GM13977 (cell line): ENCODE data around the gene CCDC138.

Experiments used
- DNase-seq: peaks from one replicate; pipeline ENCODE4 v3.0.0; 2012; ENCODE audit warnings: low spot score
- in situ Hi-C: fragments of 300-500 bp; cut with MboI; formaldehyde crosslinking; loops from one replicate; pipeline ENCODE4 v1.12.0; 2022; ENCODE audit warnings: low sequenced_read_pairs, low pct_unique_long_range_greater_than_20kb, mixed read lengths, inconsistent platforms; ENCODE audit not compliant: unreplicated experiment
- TF ChIP-seq, protein P1 (sequence below): IDR thresholded peaks from 2 replicates; pipeline ENCODE4 v1.5.1; 2012; ENCODE audit warnings: mild to moderate bottlenecking, control low read depth; ENCODE audit not compliant: insufficient read depth; ENCODE audit errors: extremely low read depth, missing control alignments

Gene CCDC138

DNA sequence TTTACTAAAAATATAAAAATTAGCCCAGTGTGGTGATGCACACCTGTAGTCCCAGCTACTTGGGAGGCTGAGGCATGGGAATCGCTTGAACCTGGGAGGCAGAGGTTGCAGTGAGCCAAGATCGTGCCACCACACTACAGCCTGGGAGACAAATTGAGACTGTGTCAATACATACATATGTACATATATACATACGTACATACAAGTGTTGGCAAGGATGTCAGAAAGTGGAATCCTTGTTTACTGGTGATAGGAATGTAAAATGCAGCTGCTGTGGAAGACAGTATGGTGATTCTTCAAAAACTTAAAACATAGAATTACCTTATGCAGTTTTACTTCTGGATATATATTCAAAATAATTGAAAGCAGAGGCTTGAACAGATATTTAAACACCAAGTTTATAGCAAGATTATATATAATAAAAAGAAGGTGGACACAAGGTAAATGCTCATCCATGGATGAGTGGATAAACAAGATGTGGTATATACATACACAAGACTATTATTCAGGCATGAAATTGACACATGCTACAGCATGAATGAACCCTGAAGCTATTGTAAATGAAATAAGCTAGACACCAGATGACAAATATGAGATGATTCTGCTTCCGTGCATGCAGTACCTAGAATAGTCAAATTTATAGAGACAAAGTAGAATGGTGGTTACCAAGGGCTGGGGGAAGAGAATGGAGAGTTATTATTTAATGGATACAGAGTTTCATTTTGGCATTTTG is 43.2 kb downstream of the CCDC138 start:
- DNase-seq = no peak
- TF ChIP-seq, protein P1, sequence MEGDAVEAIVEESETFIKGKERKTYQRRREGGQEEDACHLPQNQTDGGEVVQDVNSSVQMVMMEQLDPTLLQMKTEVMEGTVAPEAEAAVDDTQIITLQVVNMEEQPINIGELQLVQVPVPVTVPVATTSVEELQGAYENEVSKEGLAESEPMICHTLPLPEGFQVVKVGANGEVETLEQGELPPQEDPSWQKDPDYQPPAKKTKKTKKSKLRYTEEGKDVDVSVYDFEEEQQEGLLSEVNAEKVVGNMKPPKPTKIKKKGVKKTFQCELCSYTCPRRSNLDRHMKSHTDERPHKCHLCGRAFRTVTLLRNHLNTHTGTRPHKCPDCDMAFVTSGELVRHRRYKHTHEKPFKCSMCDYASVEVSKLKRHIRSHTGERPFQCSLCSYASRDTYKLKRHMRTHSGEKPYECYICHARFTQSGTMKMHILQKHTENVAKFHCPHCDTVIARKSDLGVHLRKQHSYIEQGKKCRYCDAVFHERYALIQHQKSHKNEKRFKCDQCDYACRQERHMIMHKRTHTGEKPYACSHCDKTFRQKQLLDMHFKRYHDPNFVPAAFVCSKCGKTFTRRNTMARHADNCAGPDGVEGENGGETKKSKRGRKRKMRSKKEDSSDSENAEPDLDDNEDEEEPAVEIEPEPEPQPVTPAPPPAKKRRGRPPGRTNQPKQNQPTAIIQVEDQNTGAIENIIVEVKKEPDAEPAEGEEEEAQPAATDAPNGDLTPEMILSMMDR = no peak
- in situ Hi-C loops = no loop called here

DNA sequence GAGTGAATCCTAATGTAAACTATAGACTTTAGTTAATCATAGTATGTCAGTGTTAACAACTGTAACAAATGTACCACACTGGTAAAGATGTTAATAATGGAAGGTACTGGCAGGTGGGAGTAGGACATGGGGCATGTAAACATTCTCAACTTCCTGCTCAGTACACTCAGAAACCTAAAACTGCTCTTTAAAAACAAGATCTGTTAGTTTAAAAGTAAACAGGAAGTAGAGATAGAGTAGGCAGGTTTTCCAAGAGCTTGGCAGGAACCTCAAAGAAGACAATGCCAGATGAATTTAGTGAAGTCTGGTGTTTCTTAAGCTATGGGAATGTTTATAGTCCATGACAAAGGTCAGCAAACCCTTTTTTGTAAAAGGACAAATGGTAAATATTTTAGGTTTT is 46.6 kb downstream of the CCDC138 start:
- no peak for DNase-seq
- TF ChIP-seq, protein P1 = no peak
- in situ Hi-C loops = no loop called here

DNA sequence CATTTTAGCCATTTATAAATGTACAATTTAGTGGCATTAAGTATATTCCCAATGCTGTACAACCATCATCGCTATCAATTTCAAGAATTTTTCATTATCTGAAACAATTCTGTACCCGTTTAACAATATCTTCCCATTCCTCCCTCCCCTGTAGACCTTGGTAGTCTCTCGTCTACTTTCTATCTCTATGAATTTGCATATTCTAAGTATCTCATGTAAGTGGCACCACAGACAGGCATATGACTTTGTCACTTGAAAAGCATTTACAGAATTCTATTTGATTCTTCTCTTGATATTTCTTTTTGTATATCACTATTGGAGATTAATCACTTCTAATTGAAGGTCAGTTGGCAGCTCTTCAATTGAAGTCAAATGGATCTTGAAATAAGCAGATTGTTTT is 48.0 kb downstream of the CCDC138 start:
- TF ChIP-seq, protein P1 = no peak
- in situ Hi-C loops = no loop called here
- DNase-seq = no peak

DNA sequence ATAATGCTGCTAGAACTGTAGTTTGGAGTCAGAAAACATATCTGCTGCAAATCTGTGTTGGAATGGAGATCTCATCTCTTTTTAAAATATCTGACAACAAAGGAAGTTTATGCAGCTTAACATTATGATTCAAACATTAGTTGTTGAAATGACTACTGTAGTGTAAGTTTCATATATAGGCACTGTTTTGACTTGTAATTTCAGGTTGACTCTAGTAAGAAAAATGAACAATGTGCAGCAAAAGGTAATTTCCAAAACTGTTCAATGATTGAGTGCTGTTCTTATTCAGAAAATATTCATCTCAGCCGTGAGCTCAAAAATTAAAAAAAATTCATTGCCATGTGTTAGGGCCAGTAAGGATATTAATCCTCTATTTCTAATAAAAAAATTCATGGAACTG is 48.5 kb downstream of the CCDC138 start:
- in situ Hi-C loops = no loop called here
- DNase-seq = peak; percentile 23
- TF ChIP-seq, protein P1 = no peak

DNA sequence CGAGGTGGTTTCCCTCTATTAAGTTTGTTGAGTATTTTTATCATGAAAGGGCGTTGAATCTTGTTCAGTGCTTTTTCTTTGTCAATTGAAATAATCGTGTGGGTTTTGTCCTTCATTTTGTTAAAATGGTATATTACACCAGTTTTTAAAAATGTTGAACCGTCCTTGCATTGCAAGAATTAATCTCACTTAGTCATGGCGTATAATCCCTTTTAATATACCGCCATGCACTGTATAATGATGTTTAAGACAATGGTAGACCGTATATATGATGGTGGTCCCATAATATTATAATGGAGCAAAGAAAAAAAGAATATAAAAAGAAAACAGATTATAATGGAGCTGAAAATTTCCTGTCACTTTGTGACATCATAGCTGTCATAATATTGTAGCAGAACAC is 50.6 kb downstream of the CCDC138 start:
- TF ChIP-seq, protein P1 = no peak
- no peak for DNase-seq
- in situ Hi-C loops = no loop called here

DNA sequence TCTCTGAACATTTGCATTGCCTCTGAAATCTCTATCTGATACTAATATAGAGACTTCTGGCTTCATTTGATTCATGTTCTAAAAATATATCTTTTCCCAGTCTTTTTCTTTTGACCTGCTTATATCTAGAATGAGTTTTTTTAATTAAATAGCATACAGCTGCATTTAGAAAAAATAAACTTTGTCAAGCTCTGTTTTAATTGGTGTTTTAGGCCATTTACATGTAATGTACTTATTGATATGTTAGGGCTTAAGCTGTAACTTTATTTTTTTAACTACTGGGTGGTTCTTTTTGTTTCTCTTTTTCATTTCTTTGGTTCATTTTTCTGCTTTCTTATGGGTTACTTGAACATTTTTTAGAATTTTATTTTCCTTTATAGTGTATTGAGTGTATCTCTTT is 54.9 kb downstream of the CCDC138 start:
- TF ChIP-seq, protein P1 = no peak
- DNase-seq = no peak
- in situ Hi-C loops = no loop called here
